GM21576 (cell line): ENCODE results near the gene DEFB113.

Experiments
- ATAC-seq: cut with Tn5 transposase; IDR thresholded peaks from one replicate; pipeline ENCODE4 v1.9.1; 2021; ENCODE audit warnings: mild to moderate bottlenecking, moderate library complexity; ENCODE audit not compliant: unreplicated experiment

The DEFB113 gene

DNA sequence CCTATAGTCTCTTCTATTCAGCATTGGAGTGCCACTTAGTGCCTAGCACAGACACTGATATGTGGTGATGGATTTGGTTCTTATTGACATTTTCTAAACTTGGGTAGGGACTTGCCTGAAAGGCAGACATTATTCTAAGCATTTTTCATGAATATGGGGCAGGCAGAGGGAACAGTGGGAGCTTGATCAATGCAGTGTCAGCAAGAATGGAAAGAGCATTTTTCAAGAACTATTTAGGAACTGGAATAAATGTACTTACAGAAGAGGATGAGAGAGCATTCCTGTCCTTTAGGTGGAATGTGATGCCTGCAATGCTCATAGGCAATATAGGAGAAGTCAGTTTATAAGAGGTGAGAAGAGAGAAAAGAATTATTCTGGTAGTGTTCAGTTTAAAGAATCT, 31.6 kb downstream of the DEFB113 start:
- no peak for ATAC-seq

DNA sequence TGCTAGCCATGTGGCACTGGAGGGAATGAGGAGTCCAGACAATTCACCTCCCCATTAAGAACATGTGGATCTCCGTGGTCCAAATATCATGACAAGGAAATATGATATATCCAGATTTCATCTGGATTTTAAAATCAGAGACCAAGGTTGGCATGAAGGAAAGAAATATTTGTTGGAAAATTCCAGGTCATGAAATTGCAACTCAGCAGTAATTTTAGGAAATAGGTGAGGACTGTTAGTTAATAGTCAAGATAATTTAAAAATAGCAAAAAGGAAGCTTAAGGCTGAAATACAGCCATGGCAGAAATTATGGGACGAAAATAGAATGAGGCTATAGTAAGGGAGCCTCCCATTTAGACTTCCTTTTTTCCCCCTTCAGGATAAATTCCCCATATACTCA, 32.4 kb downstream of the DEFB113 start:
- no peak for ATAC-seq

GRCh38 chr6:49935387-49935786, 34.0 kb downstream of the DEFB113 start:
- no peak for ATAC-seq

- ATAC-seq: no peak
Measured at GRCh38 chr6:49934770-49935169, 34.7 kb downstream of the DEFB113 start.

GRCh38 chr6:49933526-49933925, 35.9 kb downstream of the DEFB113 start:
- ATAC-seq: no peak

GRCh38 chr6:49929340-49929739, 40.1 kb downstream of the DEFB113 start:
- ATAC-seq: no peak

DNA sequence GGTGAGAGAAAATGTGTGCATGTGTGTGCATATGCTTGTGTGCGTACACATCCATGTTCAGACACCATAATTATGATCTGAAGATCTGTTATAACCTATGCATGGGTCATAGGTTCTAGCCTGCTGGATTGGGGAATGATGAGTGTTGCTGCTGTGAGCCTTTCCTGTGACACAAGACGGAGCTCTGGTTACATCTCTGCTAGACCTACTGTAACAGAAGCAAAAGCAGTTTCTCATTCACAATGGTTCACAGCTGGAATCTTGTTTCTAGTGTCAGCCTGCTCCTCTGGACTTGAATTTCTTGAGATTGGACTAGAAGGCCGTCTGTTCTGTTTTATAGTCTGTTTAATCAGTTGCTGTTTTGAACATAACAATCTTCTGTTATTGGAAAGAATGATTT, 45.6 kb downstream of the DEFB113 start:
- no peak for ATAC-seq

DNA sequence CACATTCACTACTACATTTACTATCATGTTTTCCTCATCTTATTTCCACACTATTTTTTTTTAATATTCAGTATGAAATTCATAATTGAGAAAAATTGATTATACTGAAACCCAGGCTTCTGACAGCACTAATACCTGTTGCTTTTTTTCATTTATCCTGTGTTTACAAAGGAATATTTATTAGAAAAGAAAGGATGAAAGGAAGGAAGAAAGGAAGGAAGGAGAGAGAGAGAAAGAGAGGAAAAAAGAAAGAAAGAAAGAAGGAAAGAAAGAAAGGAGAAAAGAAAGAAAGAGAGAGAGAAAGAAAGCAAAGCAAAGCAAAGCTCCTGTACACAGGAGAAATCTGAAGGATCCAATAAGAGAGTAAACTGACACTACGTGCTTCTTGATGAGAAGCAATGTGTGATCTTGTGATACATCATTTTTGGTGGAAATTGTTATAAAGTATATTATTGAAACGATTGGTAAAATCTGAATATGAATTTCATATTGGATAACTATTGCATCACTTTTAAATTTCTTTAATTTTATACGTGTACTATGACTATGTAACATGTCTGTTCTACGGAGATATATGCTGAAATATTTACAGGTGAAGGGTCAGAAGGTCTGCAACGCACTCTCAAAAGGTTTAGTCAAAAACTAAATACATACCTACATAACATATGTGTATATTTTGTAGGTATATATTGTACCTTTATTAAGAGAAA, 49.3 kb downstream of the DEFB113 start:
- ATAC-seq: no peak

DNA sequence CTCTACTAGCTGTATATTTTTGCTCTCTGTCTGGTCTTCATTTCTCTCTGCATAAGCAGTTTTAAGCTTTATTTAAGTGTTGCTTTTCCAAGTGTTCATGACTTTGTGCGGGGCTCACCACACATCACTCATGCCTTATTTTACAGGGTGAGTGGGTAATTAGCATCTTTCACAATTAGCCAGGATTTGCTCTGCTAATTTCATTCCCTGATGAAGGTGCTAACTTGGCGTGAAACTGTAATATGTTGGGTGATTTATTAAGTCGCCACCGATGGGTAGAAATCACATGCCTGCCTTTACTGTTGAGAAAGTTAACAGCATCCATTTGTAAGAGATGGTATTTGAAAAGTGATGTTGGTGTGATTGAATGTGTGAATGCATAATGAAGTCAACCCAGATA, 50.2 kb downstream of the DEFB113 start:
- no peak for ATAC-seq

DNA sequence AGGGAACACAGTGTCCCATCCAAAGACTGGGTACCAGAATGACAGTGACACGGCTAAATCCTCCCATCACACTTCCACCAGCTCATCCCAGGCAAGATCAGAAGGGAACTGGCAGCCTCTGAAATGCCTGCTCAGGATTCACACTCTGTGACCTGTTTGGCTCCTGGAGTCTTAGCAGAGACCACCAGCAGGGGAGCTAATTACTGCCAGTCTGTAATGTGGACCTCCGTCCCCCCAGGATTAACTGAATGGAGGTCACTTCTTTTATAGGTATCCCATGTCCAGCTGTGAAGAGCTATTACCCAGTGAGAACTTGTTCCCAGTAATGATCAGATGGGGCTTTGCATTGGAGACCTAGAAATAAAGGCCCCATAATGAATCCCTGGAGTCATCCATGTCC, 50.6 kb downstream of the DEFB113 start:
- ATAC-seq: no peak
